ENCODE data around the gene NMUR1.

GRCh38 chr2:231556981-231557380, 26.7 kb upstream of the NMUR1 start:
- no peak for TF ChIP-seq EZH2 (IDR thresholded peaks at IDR 0.05; ENCODE audit: low read length)
- TF ChIP-seq, protein P1, sequence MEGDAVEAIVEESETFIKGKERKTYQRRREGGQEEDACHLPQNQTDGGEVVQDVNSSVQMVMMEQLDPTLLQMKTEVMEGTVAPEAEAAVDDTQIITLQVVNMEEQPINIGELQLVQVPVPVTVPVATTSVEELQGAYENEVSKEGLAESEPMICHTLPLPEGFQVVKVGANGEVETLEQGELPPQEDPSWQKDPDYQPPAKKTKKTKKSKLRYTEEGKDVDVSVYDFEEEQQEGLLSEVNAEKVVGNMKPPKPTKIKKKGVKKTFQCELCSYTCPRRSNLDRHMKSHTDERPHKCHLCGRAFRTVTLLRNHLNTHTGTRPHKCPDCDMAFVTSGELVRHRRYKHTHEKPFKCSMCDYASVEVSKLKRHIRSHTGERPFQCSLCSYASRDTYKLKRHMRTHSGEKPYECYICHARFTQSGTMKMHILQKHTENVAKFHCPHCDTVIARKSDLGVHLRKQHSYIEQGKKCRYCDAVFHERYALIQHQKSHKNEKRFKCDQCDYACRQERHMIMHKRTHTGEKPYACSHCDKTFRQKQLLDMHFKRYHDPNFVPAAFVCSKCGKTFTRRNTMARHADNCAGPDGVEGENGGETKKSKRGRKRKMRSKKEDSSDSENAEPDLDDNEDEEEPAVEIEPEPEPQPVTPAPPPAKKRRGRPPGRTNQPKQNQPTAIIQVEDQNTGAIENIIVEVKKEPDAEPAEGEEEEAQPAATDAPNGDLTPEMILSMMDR (optimal IDR thresholded peaks at IDR 0.05 in 1 of 3, IDR thresholded peaks at IDR 0.05 in 1 of 3, conservative IDR thresholded peaks at IDR 0.05 in 1 of 3; ENCODE audit: extremely low read depth in 1 of 3, insufficient read depth in 2 of 3, low read length in 3 of 3) = no peak

Data from keratinocyte (primary cell).